NCI-H524 treated with DMSO at 0.1 percent for 48 hours (cell line): ENCODE measurements around the gene RHBG.

Experiments
- DNase-seq: peaks from one replicate; lab custom pipeline; 2025; lab: John Stamatoyannopoulos, UW

RHBG gene

DNA sequence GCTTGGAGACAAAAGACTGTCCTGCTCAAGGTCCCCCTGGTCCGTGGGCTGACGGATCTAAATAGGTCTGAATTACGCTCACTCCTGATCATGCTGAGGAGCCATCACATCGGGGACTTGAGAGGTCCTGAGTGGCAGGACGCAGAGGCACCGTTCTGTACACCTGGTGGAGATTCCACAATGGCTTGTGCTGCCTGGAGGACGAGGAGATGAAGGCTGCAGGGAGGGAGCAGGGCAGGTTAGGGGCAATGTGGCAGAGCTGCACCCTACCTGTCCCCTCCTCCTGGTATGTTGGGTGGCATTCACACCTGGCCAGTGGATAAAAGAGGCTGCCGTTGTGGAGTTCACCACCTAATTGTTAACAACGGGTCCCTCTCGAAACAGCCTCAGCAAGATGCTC lies 38.7 kb downstream of the RHBG start:
- DNase-seq = no peak

DNA sequence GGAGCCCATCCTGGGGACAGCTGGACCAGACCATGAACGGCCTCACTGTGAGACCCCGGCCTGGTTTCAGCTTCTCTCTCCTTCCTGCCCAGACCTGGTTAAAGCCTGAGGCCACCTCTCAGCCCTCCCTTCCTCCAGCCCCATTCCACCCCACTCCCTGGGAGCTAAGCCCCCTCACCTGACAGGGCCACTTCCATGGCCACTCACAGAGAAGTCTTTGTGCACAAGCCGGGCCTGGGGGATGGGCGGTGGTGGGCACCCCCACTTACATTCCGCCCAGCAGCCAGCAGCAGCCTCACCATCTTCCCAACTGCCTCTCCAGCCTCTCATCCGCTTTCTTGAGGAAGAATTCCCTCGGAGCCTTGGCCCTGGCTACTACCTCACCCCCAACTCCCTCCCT lies 40.4 kb downstream of the RHBG start:
- no peak for DNase-seq

DNA sequence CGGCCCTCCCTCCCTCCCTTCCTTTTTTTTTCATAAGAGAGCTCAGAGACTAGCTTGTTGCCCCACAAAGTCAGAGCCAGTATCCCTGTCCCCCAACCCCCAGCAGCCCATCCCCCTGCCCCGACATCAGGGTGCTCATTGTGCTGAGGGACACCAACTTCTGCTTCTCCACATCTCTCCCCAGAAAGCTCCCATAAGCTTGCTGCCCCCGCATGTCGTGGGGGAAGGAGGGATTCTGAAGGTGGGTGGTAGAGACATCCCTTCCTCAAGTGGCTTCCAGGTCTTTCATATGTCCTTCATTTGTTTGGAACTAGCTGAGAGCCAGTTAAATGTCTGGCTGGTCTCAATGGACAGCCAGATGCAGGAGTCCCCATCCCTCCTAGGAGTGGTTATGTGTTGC lies 41.2 kb downstream of the RHBG start:
- no peak for DNase-seq

DNA sequence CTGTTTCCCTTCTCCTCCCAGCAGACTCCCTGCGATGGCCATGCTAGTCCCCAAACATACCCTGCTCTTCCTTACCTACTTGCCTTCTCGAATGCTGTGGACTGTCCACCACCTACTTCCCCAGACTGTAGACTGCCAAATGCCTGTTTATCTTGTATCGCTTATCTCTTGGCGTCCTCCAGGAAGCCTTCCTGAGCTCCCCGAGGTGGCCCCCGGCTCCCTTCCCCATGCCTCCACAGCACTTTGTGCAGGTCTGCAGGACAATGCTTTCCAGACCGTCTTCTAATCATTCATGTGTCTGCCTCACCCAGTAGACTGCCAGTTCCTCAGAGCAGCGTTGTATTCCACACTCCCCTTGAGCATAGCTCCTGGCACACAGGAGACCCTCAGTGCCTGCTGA lies 41.7 kb downstream of the RHBG start:
- no peak for DNase-seq

- DNase-seq = no peak
Measured at GRCh38 chr1:156412653-156413321, 43.8 kb downstream of the RHBG start.

DNA sequence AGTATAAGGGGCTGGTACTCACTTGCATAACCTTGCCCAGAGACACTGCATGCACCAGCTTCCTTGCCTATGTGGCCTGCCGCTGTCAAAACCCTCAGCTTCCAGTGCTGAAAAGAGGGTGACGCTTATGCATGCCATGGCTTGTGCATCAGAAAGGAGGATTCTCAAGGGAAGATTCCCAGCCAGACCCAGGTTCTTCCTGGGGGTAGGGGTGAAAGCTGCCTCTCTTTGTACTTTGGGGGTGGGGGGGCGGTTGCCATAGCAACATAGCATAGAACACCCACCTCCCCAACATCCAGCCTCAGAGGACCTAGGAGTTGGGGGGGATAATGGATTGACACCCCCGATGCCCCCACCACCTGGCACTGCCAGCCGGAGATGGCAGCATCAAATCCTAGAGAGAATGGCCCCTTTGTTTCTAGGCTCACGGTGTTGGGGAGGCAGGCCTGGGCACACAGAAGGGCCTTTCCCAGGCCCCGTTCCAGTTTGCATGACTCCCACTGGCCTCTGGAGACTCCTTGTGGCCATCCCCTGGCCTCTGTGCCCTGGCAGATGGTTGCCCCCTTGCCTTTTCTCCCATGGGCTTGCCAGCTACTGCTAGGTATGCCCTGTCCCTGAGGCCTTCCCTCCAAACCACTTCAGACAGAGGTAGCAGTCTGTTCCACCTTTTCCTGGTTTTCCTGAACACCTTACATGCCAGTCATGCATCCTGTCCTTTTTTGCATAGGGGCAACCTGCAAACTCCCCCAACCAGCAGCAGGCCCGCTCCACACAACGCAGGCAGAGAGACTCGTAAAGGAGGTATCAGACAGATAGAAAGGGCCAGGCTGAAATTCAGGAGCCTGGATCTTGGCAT lies 44.6 kb downstream of the RHBG start:
- DNase-seq = no peak

DNA sequence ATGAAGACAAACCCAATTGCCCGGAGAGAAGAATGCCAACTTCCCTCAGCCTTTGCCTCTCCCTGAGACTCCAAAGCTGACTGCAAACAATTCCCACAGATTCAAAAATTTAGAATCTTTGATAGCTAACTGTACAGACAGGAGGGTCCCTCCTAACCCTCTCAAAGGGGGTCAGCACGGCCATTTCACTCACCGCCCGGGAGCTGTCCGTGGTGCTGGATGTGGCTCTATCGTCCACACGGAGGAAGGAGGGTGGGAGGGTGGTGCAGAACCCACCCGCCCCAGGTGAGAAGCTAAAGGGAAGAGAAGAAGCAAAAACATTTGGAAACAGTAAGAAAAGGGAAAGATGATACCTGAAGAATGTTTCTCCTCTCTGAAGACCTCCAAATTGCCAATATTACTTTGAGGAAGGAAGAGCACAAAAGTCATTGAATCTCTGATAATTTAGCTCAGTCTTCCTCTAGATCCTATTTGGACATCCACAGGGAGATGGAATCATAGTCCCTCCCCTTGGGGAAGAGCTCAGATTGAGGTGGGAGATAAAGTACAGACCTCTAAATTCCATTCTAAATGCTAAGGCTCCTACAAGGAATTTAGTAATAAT lies 45.6 kb downstream of the RHBG start:
- no peak for DNase-seq

- no peak for DNase-seq
Measured at GRCh38 chr1:156416993-156417392, 48.0 kb downstream of the RHBG start.

GRCh38 chr1:156417401-156418020 lies 48.5 kb downstream of the RHBG start:
- no peak for DNase-seq

- no peak for DNase-seq
Measured at GRCh38 chr1:156418416-156419070, 49.5 kb downstream of the RHBG start.

GRCh38 chr1:156419854-156420204 lies 50.8 kb downstream of the RHBG start:
- DNase-seq = no peak

DNA sequence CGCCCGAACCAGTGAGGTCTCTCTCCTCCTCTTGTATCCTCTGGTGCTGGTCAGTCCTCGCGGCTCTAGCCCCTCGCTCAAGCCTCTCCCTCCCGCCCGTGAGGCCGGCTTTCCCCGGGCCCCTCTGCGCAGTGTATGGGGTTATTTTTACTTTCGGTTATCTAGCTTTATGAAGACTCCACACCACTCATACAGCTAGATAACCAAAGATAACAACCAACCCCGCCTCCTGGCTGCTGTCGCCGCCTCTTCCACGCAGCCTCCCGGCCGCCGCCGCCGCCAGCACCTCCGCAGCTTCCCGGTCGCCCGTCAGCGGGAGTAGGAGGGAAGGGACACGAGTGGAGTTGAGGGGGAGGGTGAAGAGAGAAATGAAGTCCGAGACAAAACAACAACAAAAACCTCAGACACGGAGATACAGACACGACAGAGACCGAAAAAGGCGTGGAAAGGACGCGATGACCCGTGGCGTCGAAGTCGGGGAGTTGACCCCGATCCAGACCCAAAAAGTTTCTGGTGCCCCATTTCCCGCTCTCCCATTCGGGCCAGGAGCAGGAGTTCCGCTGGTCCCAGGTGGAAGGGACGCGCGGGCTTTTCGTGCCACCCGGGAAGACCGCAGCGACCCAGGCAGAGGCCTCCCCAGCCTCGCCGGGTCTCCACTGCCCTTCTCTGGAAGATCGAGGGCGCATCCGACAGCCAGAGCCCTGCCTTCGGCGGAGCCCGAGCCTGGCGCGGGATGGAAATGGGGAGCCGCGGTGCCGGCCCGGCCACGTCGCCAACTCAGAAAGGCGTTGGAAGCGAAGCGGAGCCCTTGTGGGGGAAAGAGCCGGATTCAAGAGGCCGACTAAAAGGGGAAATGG lies 51.4 kb downstream of the RHBG start:
- no peak for DNase-seq

DNA sequence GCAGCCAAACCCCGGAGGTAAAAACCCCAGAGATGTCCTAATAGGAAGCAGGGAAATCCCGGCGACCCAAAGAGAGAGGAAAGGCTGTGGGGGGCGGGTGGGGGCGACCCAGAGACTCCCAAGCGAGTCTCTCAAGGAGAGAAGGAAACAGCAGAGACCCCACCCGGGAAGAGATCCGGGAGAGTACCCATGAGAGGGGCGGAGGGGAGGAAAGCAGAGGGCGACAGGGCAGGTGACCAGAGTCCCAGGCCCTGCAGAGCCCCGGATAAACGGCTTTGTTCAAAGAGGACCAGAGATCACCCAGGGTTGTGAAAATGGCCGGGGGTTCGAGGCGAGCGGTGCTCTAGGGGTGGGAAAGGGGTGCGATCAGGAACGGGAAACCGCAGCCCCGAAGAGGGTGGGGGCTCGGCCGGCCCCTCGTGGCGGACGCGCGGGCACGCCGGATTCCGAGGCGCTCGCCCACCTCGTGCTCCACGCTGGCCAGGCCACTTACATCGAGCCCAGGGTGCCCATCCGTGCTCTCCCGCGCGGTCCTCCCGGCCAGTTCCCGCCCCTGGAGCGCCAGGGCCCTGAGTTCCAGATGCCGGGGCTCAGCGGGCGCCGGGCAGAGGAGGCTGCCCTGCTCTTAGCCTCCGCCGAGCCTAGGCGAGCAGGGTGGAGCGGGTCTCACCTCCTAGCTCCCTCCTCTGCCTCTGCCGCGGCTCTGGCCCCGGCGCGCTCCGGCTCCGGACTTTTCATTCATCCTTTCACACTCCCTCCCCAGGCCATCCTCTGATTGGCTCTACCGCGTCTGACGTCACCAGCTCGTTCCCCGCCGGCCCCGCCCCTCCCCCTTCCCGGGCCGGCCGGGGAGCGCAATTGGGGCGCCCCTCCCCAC lies 52.3 kb downstream of the RHBG start:
- DNase-seq = peak; percentile 48

- no peak for DNase-seq
Measured at GRCh38 chr1:156421939-156422601, 53.1 kb downstream of the RHBG start.

GRCh38 chr1:156422602-156423091 lies 53.6 kb downstream of the RHBG start:
- DNase-seq = no peak

DNA sequence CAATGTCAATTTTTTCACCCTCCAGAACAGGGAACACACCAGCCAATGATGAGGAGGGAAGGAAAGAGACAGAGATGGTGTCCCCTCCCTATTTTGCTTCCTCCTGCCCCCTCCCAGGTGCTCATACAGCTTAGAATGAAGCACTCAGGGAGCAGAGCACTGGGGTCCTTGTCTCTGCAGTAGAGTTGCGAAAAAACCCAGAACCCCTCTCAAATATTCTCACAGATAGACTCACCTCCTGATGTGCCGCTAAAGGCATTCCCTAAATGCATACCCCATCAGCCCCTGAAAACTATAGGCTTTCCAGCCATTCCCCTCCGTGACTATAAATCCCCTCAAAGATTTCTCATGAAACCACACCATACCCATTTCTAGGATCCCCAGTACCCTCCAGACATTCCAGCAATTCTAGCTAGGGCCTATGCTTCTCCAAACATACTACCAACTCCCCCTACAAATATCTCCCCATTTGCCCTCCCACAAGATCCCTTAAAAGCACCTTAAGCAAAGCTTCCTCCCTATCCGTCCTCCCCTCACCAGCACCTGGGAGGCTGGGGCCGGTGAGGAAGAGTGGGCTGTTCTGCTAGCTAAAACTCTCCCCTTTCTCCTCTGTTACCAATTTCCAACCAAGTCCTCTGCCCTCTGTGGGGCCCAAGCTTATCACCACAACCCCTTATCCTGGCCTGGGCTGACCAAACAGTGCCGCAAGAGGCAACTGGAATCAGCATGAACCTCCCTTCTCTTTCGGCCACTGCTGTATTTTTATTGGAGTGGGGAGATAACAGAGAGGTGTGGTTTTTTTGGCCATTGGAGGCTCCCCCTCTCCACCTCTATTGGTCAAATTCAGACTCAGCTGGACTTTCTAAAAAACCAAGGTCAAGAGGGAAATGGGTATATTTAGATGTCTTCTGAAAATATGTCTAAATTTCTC lies 54.7 kb downstream of the RHBG start:
- DNase-seq = no peak

DNA sequence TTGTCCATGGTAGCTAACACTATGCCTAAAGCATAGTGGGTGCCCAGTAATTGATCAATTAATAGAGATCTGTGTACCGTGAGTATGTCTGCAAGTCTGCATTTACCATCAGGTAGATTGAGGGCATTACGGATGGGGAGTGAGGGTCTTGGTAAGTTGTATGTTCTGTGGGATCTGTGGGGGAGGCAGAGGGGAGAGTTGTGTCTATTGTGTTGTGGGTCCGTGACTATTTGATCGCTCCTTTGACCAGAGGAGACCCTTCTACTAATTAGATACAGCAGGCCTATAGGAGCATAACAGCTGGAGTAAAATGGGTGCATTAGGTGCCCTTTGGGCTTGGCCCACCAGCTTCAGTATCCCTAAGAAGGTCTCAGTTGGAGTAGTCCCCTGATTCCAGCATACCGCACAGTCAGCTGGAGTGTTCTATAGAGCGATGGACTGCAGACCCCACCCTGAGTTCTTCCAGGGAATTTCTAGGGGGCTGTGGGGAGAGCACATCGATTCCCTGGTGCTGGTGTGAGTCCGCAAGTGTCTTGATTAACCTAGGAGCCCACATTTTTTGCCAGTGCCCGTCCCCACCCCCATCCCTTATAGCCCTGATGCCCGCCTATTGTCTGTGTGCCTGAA lies 55.9 kb downstream of the RHBG start:
- DNase-seq = no peak

DNA sequence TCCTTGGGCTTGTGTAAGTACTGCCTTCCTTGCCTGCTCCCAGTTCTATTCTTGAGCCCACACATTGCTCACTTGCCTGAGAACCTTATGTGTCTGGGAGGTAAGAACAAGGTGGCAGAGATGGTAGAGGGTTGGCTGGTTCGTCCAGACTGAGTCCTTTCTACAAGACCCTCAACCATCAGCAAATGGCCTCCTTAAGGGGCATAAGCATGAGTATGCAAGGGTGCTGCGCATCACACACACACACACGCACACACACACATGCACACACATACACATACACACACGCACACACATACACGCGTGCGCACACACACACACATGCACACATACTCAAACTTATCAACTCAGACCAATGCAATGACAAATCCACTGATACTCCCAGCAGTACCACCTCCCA lies 56.9 kb downstream of the RHBG start:
- DNase-seq = no peak
